GM18499 (cell line): ENCODE data around the gene SRSF8.
"Not testable (repeated sequence)": the region's sequence is repeated elsewhere in the genome, so short reads cannot be mapped to it uniquely, and the experiment has no call there.

ENCODE experiments used
- ATAC-seq: cut with Tn5 transposase; IDR thresholded peaks from one replicate; pipeline ENCODE4 v1.9.1; 2021; ENCODE audit warnings: moderate number of reproducible peaks; ENCODE audit not compliant: insufficient read depth, unreplicated experiment

The SRSF8 gene

GRCh38 chr11:95093548-95093947 lies 26.8 kb downstream of the SRSF8 start:
- no peak for ATAC-seq

GRCh38 chr11:95095858-95096587 lies 29.3 kb downstream of the SRSF8 start:
- ATAC-seq, result peak; percentile 92

GRCh38 chr11:95097209-95097608 lies 30.5 kb downstream of the SRSF8 start:
- no peak for ATAC-seq

GRCh38 chr11:95098826-95099225 lies 32.1 kb downstream of the SRSF8 start:
- ATAC-seq, result no peak

- no peak for ATAC-seq
Observed at GRCh38 chr11:95100191-95100648, 33.5 kb downstream of the SRSF8 start.

GRCh38 chr11:95100856-95101507 lies 34.3 kb downstream of the SRSF8 start:
- no peak for ATAC-seq

GRCh38 chr11:95101935-95102334 lies 35.2 kb downstream of the SRSF8 start:
- no peak for ATAC-seq

GRCh38 chr11:95102733-95103132 lies 36.0 kb downstream of the SRSF8 start:
- no peak for ATAC-seq

GRCh38 chr11:95103701-95104100 lies 37.0 kb downstream of the SRSF8 start:
- no peak for ATAC-seq

- ATAC-seq, result no peak
Observed at GRCh38 chr11:95104121-95104830, 37.6 kb downstream of the SRSF8 start.

- ATAC-seq, result no peak
Observed at GRCh38 chr11:95104856-95105255, 38.1 kb downstream of the SRSF8 start.

GRCh38 chr11:95108159-95108611 lies 41.5 kb downstream of the SRSF8 start:
- no peak for ATAC-seq

- ATAC-seq, result no peak
Observed at GRCh38 chr11:95108671-95109551, 42.2 kb downstream of the SRSF8 start.

GRCh38 chr11:95111471-95111870 lies 44.8 kb downstream of the SRSF8 start:
- ATAC-seq, result not testable (repeated sequence)

GRCh38 chr11:95111923-95112540 lies 45.3 kb downstream of the SRSF8 start:
- ATAC-seq, result no peak

GRCh38 chr11:95115597-95115996 lies 48.9 kb downstream of the SRSF8 start:
- no peak for ATAC-seq

GRCh38 chr11:95119361-95120060 lies 52.8 kb downstream of the SRSF8 start:
- no peak for ATAC-seq
